HepG2 (cell line): Measurements from ENCODE around the gene PEPD.

Experiments used
- CTCF ChIP-seq: sonication (generic); formaldehyde crosslinking; IDR thresholded peaks from 2 replicates; pipeline ENCODE4 v1.5.0; 2020; ENCODE audit warnings: mild to moderate bottlenecking, missing genetic modification reagents, moderate library complexity
- ELF1 ChIP-seq: sonication (generic); formaldehyde crosslinking; IDR thresholded peaks from 2 replicates; pipeline ENCODE4 v1.4.0; 2020; ENCODE audit warnings: missing genetic modification reagents
- EP300 ChIP-seq, 3 experiments: sonication (generic) in 1 of 3; formaldehyde crosslinking in 1 of 3; IDR thresholded peaks; 2 replicates each; pipeline versions ENCODE4 v1.5.1 to v1.6.1; 2011 to 2020; ENCODE audit warnings: low read depth in 2 of 3, low read length in 2 of 3, borderline replicate concordance in 1 of 3, improper control_type of control experiment in 1 of 3, mild to moderate bottlenecking in 1 of 3, missing genetic modification reagents in 1 of 3, moderate library complexity in 1 of 3
- EZH2 ChIP-seq: conservative IDR thresholded peaks from 2 replicates; pipeline ENCODE4 v1.6.1; 2012; ENCODE audit warnings: mild to moderate bottlenecking, low read depth, low read length, moderate library complexity
- NFATC3 ChIP-seq: sonication (generic); formaldehyde crosslinking; IDR thresholded peaks from 2 replicates; pipeline ENCODE4 v1.5.1; 2020; ENCODE audit warnings: mild to moderate bottlenecking, missing genetic modification reagents
- RAD21 ChIP-seq: fragments of 450-650 bp; formaldehyde crosslinking; IDR thresholded peaks from 2 replicates; pipeline ENCODE4 v1.5.0; 2020; ENCODE audit warnings: mild to moderate bottlenecking
- SP4 ChIP-seq: sonication (generic); formaldehyde crosslinking; IDR thresholded peaks from 2 replicates; pipeline ENCODE4 v1.8.1; 2023; ENCODE audit warnings: mild to moderate bottlenecking, missing genetic modification reagents
- ZNF12 ChIP-seq: sonication (generic); formaldehyde crosslinking; IDR thresholded peaks from 2 replicates; pipeline ENCODE4 v1.5.0; 2020; ENCODE audit warnings: missing genetic modification reagents
- ZNF607 ChIP-seq: sonication (generic); formaldehyde crosslinking; IDR thresholded peaks from 2 replicates; pipeline ENCODE4 v1.5.1; 2020; ENCODE audit warnings: missing genetic modification reagents, mild to moderate bottlenecking, borderline replicate concordance
- ZSCAN9 ChIP-seq: IDR thresholded peaks from 2 replicates; pipeline ENCODE4 v1.6.1; 2016; ENCODE audit warnings: borderline replicate concordance

GRCh38 chr19:33357556-33357955, 164.0 kb downstream of the PEPD start:
- TF ChIP-seq ZNF607 (CRISPR knock-in tag) = no peak
- no peak for TF ChIP-seq EP300 (IDR thresholded peaks at IDR 0.05; ENCODE audit: low read depth in 2 of 2, low read length in 2 of 2)
- TF ChIP-seq EP300 (CRISPR knock-in tag; IDR thresholded peaks at IDR 0.05; ENCODE audit: borderline replicate concordance) = no peak
- TF ChIP-seq ZSCAN9 (CRISPR knock-in tag) = no peak
- no peak for TF ChIP-seq CTCF (CRISPR knock-in tag)
- TF ChIP-seq ELF1 = no peak
- TF ChIP-seq RAD21 (CRISPR knock-in tag) = no peak
- no peak for TF ChIP-seq EZH2
- no peak for TF ChIP-seq SP4 (CRISPR knock-in tag)
- no peak for TF ChIP-seq ZNF12 (CRISPR knock-in tag)
- TF ChIP-seq NFATC3 (CRISPR knock-in tag) = no peak
